Stimulated activated CD4-positive, alpha-beta T cell treated with anti-CD3 and anti-CD28 coated beads, Interleukin-2, amount 100 ng/mL, for 24 hours (primary cell): ENCODE data around the gene FRMPD2.
"Not testable (repeated sequence)": the region's sequence is repeated elsewhere in the genome, so short reads cannot be mapped to it uniquely, and the experiment has no call there.

Source experiments
- DNase-seq, 2 donors: peaks; one replicate each; pipeline ENCODE4 v3.0.0-alpha.2; 2020

Gene FRMPD2

GRCh38 chr10:48232717-48233447, 41.6 kb downstream of the FRMPD2 start:
- DNase-seq, result no peak

DNA sequence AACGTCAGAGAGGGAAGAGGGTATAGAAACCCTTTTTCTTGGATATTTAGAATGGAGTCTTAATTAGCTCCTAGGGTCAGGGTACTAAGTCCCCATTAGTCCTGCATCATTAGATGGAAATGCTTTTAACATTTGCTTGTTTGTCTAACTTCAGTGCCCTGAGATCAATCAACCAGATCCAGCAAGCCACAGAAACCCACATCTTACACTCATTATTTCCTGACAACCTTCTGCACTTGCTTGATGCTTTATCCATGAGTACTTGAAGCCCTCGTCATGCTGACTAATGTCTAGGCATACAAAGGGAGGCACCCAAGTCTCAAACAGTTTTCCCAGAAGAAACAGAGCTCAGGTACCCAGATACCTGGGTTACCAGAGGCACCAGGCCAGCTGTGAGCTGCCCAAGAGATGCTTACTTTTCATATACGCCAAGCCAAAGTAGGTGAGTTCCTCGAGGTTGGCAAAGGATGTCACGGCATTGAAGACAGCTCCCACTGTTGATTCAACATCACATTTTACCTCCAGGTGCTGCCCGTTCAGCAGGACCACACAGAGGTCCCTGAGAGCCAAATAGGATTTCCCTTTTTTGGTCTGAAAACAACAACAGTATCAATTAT, 42.7 kb downstream of the FRMPD2 start:
- DNase-seq, result no peak

DNA sequence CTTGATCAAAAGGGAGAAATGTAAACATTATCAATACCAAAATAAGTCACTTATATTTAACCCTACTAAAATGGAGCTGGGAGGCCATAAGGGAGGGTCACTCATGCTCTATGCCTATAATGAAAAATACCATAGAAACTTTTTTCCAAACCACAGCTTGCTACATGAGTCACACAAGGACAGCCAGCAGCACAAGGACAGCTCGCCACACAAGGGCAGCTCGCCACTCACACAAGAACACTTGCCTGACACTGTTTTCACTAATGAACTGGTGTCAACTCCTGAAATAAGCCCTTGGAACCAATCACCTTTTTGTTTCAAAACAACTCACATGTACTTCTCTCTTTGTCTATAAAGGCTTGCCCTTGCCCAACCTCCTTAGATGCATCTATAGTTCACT, 43.3 kb downstream of the FRMPD2 start:
- DNase-seq, result no peak

GRCh38 chr10:48227213-48227612, 47.3 kb downstream of the FRMPD2 start:
- no peak for DNase-seq

- no peak for DNase-seq
These were observed 49.4 kb downstream of the FRMPD2 start for GRCh38 chr10:48224979-48225560.

GRCh38 chr10:48224296-48224695, 50.2 kb downstream of the FRMPD2 start:
- no peak for DNase-seq

- DNase-seq, result no peak
These were observed 52.7 kb downstream of the FRMPD2 start for GRCh38 chr10:48221814-48222213.

DNA sequence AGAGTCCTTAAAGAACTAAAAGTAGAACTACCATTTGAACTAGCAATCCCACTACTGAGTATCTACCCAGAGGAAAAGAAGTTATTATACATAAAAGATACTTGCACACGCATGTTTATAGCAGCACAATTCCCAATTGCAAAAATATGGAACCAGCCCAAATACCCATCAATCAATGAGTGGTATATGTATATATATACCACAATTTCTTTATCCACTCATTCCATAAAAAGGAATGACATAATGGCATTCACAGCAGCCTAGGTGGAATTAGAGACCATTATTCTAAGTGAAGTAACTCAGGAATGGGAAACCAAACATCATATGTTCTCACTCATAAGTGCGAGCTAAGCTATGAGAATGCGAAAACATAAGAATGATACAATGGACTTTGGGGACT, 53.5 kb downstream of the FRMPD2 start:
- not testable (repeated sequence) for DNase-seq

DNA sequence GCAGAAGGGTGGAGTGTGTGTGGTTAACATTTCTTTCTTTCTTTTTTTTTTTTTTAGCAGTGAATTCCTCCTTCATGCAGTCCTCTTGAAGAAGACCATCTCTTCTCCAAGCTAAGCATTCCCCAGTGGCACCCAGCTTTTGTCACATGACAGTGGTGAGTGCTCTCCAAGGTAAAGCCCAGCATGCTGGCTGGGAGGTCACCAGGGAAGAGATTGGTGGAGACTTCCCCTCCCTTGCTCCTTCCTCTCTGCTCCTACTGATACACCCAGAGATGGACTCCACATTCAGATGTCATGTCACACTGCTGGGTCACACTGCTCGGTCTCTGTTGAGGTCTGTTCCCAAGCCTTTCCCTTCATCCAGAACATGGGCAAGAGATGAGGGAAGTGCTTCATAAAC, 55.3 kb downstream of the FRMPD2 start:
- no peak for DNase-seq

DNA sequence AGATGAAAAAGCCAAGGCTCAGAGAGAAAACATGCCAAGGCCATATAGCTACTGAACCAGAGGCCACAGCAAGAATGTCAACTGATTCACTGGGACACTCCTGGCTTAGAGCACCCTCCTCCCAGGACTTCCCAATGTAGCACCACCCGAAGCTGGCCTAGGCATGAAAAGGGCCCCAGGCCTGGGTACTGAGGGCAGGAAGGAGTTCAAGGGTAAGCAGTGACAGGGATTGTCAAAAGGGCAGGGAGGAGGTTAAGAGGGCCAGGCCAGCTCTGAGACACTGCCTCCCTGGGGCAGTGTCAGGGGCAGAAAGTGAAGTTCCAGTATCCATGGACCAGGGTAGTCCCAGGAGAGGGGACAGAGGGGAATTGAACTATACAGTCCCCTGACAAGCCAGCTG, 57.8 kb downstream of the FRMPD2 start:
- no peak for DNase-seq

DNA sequence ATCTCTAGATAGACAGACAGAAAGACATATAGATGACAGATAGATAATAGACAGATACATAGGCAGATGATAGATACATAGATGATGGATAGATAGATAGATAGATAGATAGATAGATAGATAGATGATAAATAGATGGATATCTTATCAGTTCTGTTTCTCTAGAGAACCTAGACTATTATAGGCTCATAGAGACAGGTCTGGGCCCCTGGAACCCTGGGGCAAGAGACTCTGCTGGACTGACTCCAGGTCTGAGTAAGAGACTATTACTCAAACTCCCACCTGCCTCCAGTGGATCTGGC, 58.3 kb downstream of the FRMPD2 start:
- no peak for DNase-seq

DNA sequence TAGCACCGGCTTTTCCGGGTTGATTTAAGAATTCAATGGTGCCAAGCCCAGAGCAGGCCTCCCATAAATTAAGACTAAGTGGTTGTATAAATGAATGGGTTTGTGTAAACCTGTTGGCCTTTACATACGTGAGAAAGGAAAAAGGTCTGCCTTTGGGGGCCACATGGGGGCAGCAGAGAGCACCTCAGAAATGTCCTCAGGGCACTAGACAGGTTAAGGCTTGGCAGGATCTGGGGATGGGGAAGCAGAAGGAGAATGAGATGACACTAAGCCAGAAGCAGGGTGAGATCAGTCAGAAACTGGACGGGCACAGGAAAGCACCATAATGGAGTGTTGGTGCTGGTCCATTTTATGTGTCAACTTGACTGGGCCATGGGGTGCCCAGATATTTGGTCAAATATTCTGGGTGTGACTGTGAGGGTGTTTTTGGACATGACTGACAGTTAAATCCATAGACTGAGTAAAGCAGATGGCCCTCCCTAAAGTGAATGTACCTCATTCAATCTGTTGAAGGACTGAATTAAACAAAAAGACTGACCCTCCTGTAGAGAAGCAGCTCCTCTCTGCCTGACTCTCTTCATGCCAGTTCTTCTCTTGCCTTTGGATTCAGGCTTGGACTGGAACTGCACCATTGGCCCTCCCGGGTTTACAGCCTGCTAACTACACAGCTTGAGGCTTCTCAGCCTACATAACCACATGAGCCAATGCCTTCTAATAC, 58.9 kb downstream of the FRMPD2 start:
- peak; percentile 29 to 67 for DNase-seq

DNA sequence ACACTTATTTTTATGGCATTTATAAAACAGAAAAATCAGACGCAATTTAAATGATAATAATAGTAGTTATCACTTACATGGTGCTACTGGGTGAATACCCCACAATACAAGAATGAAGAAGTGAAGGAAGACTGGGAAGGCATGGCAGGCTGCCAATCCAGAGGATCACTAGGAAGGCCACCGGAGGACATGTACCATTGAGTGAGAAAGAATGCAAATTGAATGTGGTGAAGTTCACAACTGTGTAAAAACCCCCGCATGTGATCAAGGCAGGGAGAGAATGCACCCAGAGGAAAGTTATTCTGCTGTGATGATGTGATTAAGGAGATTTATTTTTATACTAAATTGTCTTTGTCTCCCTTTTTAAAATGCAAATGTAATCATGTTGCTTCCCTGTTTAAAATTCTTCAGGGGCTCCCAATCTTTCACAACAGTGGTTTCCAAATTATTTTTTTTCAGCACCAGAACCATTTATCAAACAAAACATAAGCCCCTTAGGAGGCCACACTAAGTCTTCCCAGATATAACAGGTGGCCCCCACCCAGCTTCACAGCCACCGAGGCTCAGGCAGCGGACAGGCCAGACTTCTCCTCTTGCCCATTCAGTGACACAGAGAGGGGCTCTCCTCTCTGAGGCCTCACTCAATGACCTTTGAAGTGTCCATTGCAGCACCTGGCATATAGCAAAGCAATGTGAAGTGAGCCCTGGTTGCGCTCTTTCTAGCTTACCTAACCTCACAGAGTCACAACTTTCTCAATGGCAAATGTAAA, 59.6 kb downstream of the FRMPD2 start:
- DNase-seq, result no peak

DNA sequence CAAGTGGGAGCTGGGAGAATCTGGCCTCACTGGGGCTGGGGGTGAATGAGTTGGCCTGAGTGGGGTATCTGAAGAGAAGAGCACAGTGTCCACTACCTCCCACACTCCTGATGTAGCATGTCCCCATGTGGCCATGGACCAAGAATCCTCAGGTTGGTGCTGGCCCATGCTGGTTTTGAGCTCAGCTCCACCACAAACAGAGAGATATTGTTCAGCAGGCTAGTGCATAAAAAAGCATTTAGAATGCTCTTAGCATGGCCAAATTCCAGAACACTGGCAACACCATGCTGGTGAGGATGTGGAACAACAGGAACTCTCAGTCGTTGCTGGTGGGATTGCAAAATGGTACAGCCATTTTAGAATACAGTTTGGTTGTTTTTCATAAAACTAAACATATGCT, 61.4 kb downstream of the FRMPD2 start:
- DNase-seq, result no peak

GRCh38 chr10:48211777-48212176, 62.7 kb downstream of the FRMPD2 start:
- DNase-seq, result no peak

DNA sequence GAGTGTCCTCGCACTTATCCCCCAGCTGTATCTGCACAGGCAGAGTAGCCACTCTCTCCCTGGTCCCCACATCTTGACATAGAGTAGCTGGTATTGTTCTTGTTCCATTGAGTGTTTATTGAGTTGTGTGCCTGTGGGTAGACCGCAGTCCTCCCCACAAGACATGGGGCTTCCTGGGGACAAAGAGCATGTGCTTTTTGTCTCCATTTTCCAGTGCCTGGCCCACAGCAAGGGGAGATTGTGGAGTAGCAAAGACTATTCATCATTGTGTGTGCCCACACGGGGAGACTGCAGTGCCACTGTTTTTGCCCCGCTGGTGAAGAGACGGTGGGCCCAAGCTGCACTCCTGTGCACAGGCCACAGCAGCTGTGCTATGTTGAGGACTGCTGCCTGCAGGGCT, 63.5 kb downstream of the FRMPD2 start:
- DNase-seq, result no peak

GRCh38 chr10:48210391-48210790, 64.1 kb downstream of the FRMPD2 start:
- DNase-seq, result no peak

DNA sequence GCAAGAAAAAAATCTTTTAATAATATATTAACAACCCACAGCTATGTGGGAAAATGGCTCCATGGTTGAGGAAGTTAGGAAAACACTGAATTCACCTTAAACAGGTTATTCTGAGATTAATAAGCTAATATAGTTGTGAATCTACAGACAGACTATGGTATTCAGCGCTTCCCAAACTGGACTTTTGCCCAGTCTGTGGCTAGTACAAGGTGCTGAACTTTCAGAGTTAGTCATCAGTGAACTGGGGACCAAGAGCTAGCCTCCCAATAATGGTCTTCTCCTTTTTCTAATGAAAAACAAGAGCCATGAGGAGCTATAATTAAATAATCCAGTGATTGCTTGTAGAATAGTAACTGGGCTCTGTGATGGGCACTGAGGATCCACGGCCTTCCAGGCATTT, 65.3 kb downstream of the FRMPD2 start:
- no peak for DNase-seq

DNA sequence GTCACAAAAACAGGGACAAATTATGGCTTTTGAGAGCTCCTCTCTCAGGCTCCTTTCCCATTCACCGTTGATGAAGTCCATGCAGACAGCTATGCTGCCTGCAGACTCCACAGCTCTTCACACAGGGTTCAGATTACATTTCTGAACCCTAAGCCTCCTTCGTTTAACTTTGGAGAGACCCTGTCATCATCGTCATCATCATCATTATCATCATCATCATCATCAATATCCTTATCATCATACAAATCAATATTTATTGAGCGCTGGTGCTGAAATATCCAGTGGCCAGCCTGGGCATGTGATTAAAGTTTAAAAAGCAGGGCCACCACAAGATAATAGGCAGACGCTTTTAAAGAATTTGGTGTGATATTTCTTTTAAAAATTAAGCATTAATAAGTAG, 66.6 kb downstream of the FRMPD2 start:
- DNase-seq, result no peak

- no peak for DNase-seq
These were observed 67.8 kb downstream of the FRMPD2 start for GRCh38 chr10:48206482-48207250.

- no peak for DNase-seq
These were observed 68.6 kb downstream of the FRMPD2 start for GRCh38 chr10:48205918-48206317.

- no peak for DNase-seq
These were observed 74.7 kb downstream of the FRMPD2 start for GRCh38 chr10:48199580-48200377.
